ENCODE measurements around the gene ZFR2.

Gene ZFR2

GRCh38 chr19:3809881-3810707, 58.7 kb downstream of the ZFR2 start:
- DNase-seq (ENCODE audit: low read depth) = peak; percentile 70
- TF ChIP-seq, protein P1, sequence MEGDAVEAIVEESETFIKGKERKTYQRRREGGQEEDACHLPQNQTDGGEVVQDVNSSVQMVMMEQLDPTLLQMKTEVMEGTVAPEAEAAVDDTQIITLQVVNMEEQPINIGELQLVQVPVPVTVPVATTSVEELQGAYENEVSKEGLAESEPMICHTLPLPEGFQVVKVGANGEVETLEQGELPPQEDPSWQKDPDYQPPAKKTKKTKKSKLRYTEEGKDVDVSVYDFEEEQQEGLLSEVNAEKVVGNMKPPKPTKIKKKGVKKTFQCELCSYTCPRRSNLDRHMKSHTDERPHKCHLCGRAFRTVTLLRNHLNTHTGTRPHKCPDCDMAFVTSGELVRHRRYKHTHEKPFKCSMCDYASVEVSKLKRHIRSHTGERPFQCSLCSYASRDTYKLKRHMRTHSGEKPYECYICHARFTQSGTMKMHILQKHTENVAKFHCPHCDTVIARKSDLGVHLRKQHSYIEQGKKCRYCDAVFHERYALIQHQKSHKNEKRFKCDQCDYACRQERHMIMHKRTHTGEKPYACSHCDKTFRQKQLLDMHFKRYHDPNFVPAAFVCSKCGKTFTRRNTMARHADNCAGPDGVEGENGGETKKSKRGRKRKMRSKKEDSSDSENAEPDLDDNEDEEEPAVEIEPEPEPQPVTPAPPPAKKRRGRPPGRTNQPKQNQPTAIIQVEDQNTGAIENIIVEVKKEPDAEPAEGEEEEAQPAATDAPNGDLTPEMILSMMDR (IDR thresholded peaks at IDR 0.05; ENCODE audit: insufficient read depth, low read depth, low read length, missing control alignments) = no peak
- peak overlapping the region; percentile 16 for H3K4me3 ChIP-seq (ENCODE audit: low read depth, low read length)

GRCh38 chr19:3808420-3809143, 60.3 kb downstream of the ZFR2 start:
- H3K4me3 ChIP-seq (ENCODE audit: low read depth, low read length) = no peak overlapping the region
- DNase-seq (ENCODE audit: low read depth) = no peak
- TF ChIP-seq, protein P1 (IDR thresholded peaks at IDR 0.05; ENCODE audit: insufficient read depth, low read depth, low read length, missing control alignments) = no peak

DNA sequence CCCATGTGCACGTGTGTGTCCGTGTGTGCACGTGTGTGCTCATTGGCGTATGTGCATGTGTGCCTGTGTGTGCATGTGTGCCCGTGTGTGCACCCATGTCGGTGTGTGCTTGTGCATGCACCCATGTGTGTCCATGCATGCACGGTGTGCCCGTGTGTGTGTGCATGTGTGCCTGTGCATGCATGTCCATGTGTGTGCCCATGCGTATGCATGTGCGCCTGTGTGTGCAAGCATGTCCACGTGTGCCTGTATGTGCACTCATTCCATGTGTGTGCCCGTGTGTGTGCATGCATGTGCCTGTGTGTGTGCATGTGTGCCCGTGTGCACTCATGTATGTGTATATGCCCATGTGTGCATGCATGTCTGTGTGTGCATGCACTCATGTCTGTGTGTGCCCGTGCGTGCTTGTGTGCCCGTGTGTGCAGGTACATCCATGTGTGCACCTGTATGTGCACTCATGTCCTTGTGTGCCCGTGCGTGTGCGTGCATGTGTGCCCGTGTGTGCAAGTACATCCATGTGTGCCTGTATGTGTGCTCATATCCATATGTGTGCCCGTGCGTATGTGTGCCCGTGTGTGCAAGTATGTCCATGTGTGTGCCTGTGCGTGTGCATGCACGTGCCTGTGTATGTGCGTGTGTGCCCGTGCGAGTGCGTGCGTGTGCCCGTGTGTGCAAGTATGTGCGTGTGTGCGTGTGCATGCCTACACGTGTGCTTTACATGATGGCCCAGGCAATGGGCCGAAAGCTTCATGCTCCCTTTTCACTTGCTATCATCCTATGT, 61.1 kb downstream of the ZFR2 start:
- DNase-seq (ENCODE audit: low read depth) = no peak
- H3K4me3 ChIP-seq (ENCODE audit: low read depth, low read length) = no peak overlapping the region
- TF ChIP-seq, protein P1 (IDR thresholded peaks at IDR 0.05; ENCODE audit: insufficient read depth, low read depth, low read length, missing control alignments) = no peak

DNA sequence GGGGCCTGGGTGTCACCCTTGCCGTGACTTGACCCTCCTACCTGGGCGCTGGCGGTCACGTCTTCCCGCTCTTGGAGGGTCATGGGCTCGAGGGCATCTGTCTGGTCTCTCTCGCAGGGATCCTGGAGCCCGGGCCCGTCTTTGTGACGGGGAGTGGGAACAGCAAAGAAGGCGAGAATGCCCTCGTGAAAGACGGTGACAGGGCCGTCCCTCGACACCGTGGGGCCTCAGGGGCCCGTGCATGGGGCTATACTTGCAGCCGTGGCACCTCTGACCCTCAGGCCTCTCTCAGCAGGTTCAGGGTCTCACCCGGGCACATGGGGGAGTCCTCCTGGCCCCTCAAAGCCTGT, 61.7 kb downstream of the ZFR2 start:
- TF ChIP-seq, protein P1 (IDR thresholded peaks at IDR 0.05; ENCODE audit: insufficient read depth, low read depth, low read length, missing control alignments) = no peak
- no peak overlapping the region for H3K4me3 ChIP-seq (ENCODE audit: low read depth, low read length)
- DNase-seq (ENCODE audit: low read depth) = no peak

DNA sequence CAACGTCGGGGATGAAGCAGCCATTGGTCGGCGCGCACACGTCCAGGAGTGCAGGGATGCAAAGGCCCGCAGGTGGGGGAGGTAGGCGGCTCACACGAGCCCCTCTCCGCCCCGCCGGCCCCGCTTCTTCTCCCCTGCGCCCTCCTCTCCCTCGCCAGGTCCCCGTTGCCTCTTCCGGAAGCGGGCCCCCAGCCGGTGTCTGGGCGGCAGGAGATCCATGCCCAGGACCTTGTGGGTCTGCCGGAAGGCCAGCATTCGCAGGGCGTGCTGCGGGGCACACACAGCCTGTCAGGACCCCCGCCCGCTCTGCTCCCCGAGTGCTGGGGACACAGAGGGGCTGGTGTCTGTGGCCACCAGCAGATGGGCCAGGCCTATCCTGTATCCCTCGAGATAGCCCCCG, 63.0 kb downstream of the ZFR2 start:
- H3K4me3 ChIP-seq (ENCODE audit: low read depth, low read length) = no peak overlapping the region
- no peak for DNase-seq (ENCODE audit: low read depth)
- TF ChIP-seq, protein P1 (IDR thresholded peaks at IDR 0.05; ENCODE audit: insufficient read depth, low read depth, low read length, missing control alignments) = no peak

DNA sequence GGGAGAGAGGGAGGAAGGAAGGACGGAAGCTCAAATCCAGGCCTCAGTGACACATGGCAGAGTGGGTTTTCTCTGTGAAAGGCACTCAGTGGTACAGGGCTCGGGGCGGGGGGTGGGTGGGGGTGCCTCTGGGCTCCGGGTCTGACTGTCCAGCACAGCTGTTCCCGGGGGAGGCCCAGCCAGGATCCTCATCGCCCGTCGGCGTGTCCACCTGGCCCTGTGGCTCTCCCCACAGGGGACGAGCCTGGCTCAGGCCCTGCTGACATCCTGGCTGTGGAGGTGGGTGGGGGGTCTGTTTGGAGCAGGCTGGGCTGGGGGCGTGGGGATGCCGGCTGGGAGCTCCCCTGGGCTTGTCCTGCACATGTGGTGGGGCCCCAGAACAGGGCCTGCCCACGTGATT, 64.4 kb downstream of the ZFR2 start:
- TF ChIP-seq, protein P1 (IDR thresholded peaks at IDR 0.05; ENCODE audit: insufficient read depth, low read depth, low read length, missing control alignments) = no peak
- H3K4me3 ChIP-seq (ENCODE audit: low read depth, low read length) = no peak overlapping the region
- no peak for DNase-seq (ENCODE audit: low read depth)

All from GM12865 (cell line).